H9 (cell line): ENCODE measurements around the gene UBE2L3. TPM values are rescaled to one million over a fixed set of nuclear protein-coding genes. Genes with fewer than 3 reads are reported as not detected.
"Not testable (repeated sequence)": the region's sequence is repeated elsewhere in the genome, so short reads cannot be mapped to it uniquely, and the experiment has no call there.

Source experiments
- DNase-seq: peaks from one replicate; pipeline ENCODE4 v3.0.0-alpha.2; 2017
- H2AFZ ChIP-seq: one replicate; pipeline ENCODE4 v1.6.1; 2013; ENCODE audit warnings: mild to moderate bottlenecking, low read length, control low read depth, moderate library complexity
- H2AK5ac ChIP-seq: 2 replicates; pipeline ENCODE4 v1.6.1; 2013; ENCODE audit warnings: low read length, control low read depth, mixed read lengths; ENCODE audit not compliant: insufficient read length
- H2BK120ac ChIP-seq: one replicate; pipeline ENCODE4 v1.6.1; 2013; ENCODE audit warnings: low read depth, mild to moderate bottlenecking, low read length, control low read depth, inconsistent platforms; ENCODE audit not compliant: poor library complexity, severe bottlenecking
- H2BK12ac ChIP-seq: 2 replicates; pipeline ENCODE4 v1.6.1; 2013; ENCODE audit warnings: low read length, control low read depth, mixed read lengths, low read depth; ENCODE audit not compliant: insufficient read length
- H2BK15ac ChIP-seq: 2 replicates; pipeline ENCODE4 v1.6.1; 2013; ENCODE audit warnings: low read depth, low read length, control low read depth
- H2BK20ac ChIP-seq: one replicate; pipeline ENCODE4 v1.6.1; 2013; ENCODE audit warnings: low read depth, mild to moderate bottlenecking, low read length, control low read depth, inconsistent platforms; ENCODE audit not compliant: poor library complexity, severe bottlenecking
- H2BK5ac ChIP-seq: 2 replicates; pipeline ENCODE4 v1.6.1; 2013; ENCODE audit warnings: low read length, control low read depth, mixed read lengths; ENCODE audit not compliant: insufficient read length
- H3K14ac ChIP-seq: 2 replicates; pipeline ENCODE4 v1.6.1; 2013; ENCODE audit warnings: low read length, control low read depth; ENCODE audit not compliant: insufficient read depth
- H3K18ac ChIP-seq: 2 replicates; pipeline ENCODE4 v1.6.1; 2013; ENCODE audit warnings: low read depth, mild to moderate bottlenecking, mixed read lengths, low read length, control low read depth; ENCODE audit not compliant: insufficient read length
- H3K23ac ChIP-seq: 2 replicates; pipeline ENCODE4 v1.6.1; 2013; ENCODE audit warnings: low read length, control low read depth, mixed read lengths, low read depth; ENCODE audit not compliant: insufficient read length
- H3K23me2 ChIP-seq: 2 replicates; pipeline ENCODE4 v1.6.1; 2013; ENCODE audit warnings: low read depth, mild to moderate bottlenecking, mixed read lengths, low read length, control low read depth; ENCODE audit not compliant: insufficient read length, poor library complexity, severe bottlenecking
- H3K27ac ChIP-seq: 2 replicates; pipeline ENCODE4 v1.5.1; 2013; ENCODE audit warnings: low read length, control low read depth, mixed read lengths, low read depth; ENCODE audit not compliant: insufficient read length
- H3K27me3 ChIP-seq: 2 replicates; pipeline ENCODE4 v1.6.1; 2013; ENCODE audit warnings: low read length, control low read depth, inconsistent platforms; ENCODE audit not compliant: insufficient read depth
- H3K4ac ChIP-seq: 2 replicates; pipeline ENCODE4 v1.6.1; 2013; ENCODE audit warnings: low read depth, mild to moderate bottlenecking, control low read depth, inconsistent platforms, low read length, moderate library complexity
- H3K4me1 ChIP-seq: 2 replicates; pipeline ENCODE4 v1.6.1; 2013; ENCODE audit warnings: low read length, control low read depth, inconsistent platforms; ENCODE audit not compliant: insufficient read depth
- H3K4me2 ChIP-seq: 2 replicates; pipeline ENCODE4 v1.6.1; 2013; ENCODE audit warnings: low read length, control low read depth, mixed read lengths; ENCODE audit not compliant: insufficient read length, insufficient read depth
- H3K56ac ChIP-seq: 2 replicates; pipeline ENCODE4 v1.6.1; 2013; ENCODE audit warnings: low read depth, mild to moderate bottlenecking, mixed read lengths, low read length, control low read depth; ENCODE audit not compliant: insufficient read length
- H3K79me1 ChIP-seq: 2 replicates; pipeline ENCODE4 v1.6.1; 2013; ENCODE audit warnings: low read depth, mild to moderate bottlenecking, moderate library complexity, low read length, control low read depth, inconsistent platforms; ENCODE audit not compliant: insufficient read depth, poor library complexity, severe bottlenecking
- H3K79me2 ChIP-seq: 2 replicates; pipeline ENCODE4 v1.6.1; 2013; ENCODE audit warnings: low read length, control low read depth, inconsistent platforms; ENCODE audit not compliant: insufficient read depth
- H3K9ac ChIP-seq: 2 replicates; pipeline ENCODE4 v1.6.1; 2013; ENCODE audit warnings: low read length, control low read depth, mixed read lengths; ENCODE audit not compliant: insufficient read length; ENCODE audit errors: extremely low read depth
- H3K9me3 ChIP-seq: one replicate; pipeline ENCODE4 v1.6.1; 2013; ENCODE audit warnings: low read depth, low read length, inconsistent platforms; ENCODE audit not compliant: control insufficient read depth
- H3T11ph ChIP-seq: one replicate; pipeline ENCODE4 v1.6.1; 2013; ENCODE audit warnings: mild to moderate bottlenecking, low read length, control low read depth, inconsistent platforms
- H4K20me1 ChIP-seq: one replicate; pipeline ENCODE4 v1.6.1; 2013; ENCODE audit not compliant: control insufficient read depth, insufficient read length, insufficient read depth
- H4K5ac ChIP-seq: 2 replicates; pipeline ENCODE4 v1.6.1; 2013; ENCODE audit warnings: low read depth, mild to moderate bottlenecking, mixed read lengths, low read length, control low read depth; ENCODE audit not compliant: insufficient read length
- H4K8ac ChIP-seq: replicated peaks from 2 replicates; pipeline ENCODE4 v1.6.1; 2013; ENCODE audit warnings: low read length, control low read depth, mixed read lengths, low read depth; ENCODE audit not compliant: insufficient read length
- H4K91ac ChIP-seq: 2 replicates; pipeline ENCODE4 v1.6.1; 2013; ENCODE audit warnings: low read depth, mild to moderate bottlenecking, moderate library complexity, mixed read lengths, low read length, control low read depth; ENCODE audit not compliant: insufficient read length
- H3K27ac Mint-ChIP-seq, 3 experiments: 2 replicates in 2 of 3; 3 replicates in 1 of 3; pipeline ENCODE4 v1.8.0; 2020 to 2021; ENCODE audit warnings: mixed read lengths in 3 of 3, mild to moderate bottlenecking in 1 of 3, moderate library complexity in 1 of 3
- H3K27me3 Mint-ChIP-seq: 2 replicates; pipeline ENCODE4 v1.8.0; 2021; ENCODE audit warnings: low read depth, mild to moderate bottlenecking, moderate library complexity, mixed read lengths
- H3K36me3 Mint-ChIP-seq, 3 experiments: 2 replicates in 2 of 3; 3 replicates in 1 of 3; pipeline ENCODE4 v1.8.0; 2020 to 2021; ENCODE audit warnings: low read depth in 3 of 3, mixed read lengths in 3 of 3; ENCODE audit not compliant: insufficient read depth in 1 of 3
- H3K4me1 Mint-ChIP-seq, 2 experiments: 2 replicates each; pipeline ENCODE4 v1.8.0; 2020; ENCODE audit warnings: mixed read lengths in 2 of 2
- H3K4me3 Mint-ChIP-seq, 2 experiments: 2 replicates in 1 of 2; 3 replicates in 1 of 2; pipeline ENCODE4 v1.8.0; 2020 to 2021; ENCODE audit warnings: mild to moderate bottlenecking in 2 of 2, mixed read lengths in 2 of 2, moderate library complexity in 1 of 2
- H3K9me3 Mint-ChIP-seq, 2 experiments: 2 replicates in 1 of 2; 3 replicates in 1 of 2; pipeline ENCODE4 v1.8.0; 2020; ENCODE audit warnings: mild to moderate bottlenecking in 2 of 2, mixed read lengths in 2 of 2, moderate library complexity in 1 of 2
- CTCF ChIP-seq: fragments of 200-600 bp; sonication (generic); conservative IDR thresholded peaks from 3 replicates; pipeline ENCODE4 v1.8.0; 2021; ENCODE audit warnings: antibody characterized with exemption, mild to moderate bottlenecking
- whole genome bisulfite sequencing: extraction: QIAGEN DNeasy Blood & Tissue Kit; methylation state at CpG from one replicate; pipeline ENCODE4 v1.1.7; 2013; ENCODE audit warnings: missing lambda C conversion rate, low lambda C conversion rate, mixed read lengths; ENCODE audit not compliant: insufficient read length; ENCODE audit errors: extremely low coverage; 5-methylcytosine and 5-hydroxymethylcytosine counted together
- total RNA-seq: library from RNA; stranded (reverse); gene quantifications from 2 replicates; pipeline ENCODE4 v1.2.1, GENCODE V29; 2021

The UBE2L3 gene
- total RNA-seq, 1 experiment from 2014 or later, result 79.7 TPM

GRCh38 chr22:21594865-21595452 is 27.4 kb downstream of the UBE2L3 start:
- Histone ChIP-seq H3K79me2 (peaks cover 39% of the 10 kb centered on the region; the same call in 1 of the 2 replicates), H2BK5ac (no peak overlapping the region), H4K91ac (no peak overlapping the region), H3K9ac (no peak overlapping the region), H3K79me1 (peaks cover 17% of the 10 kb centered on the region), H2AFZ (no peak overlapping the region), H2BK120ac (no peak overlapping the region), H3K27ac (no peak overlapping the region), H3K4me1 (no peaks in the 10 kb centered on the region), H2BK20ac (no peak overlapping the region), H3K14ac (no peak overlapping the region), H3K4me2 (no peak overlapping the region), H3K23ac (no peak overlapping the region), H3K4ac (no peak overlapping the region), H3K18ac (no peak overlapping the region), H2AK5ac (no peak overlapping the region), H3K56ac (no peak overlapping the region), H3K9me3 (no peaks in the 10 kb centered on the region), H4K8ac (no peak overlapping the region), H2BK12ac (no peak overlapping the region), H3T11ph (no peak overlapping the region), H4K5ac (no peak overlapping the region), H3K27me3 (no peaks in the 10 kb centered on the region), H4K20me1 (peaks cover 2% of the 10 kb centered on the region), H2BK15ac (no peak overlapping the region), H3K23me2 (peaks cover 3% of the 10 kb centered on the region)
- H3K4me3 Mint-ChIP-seq, result no peak overlapping the region
- no CpG with 5 or more reads among the region's 5 CpGs for WGBS
- peaks cover 9 to 15% of the 10 kb centered on the region in 2 experiments for H3K4me1 Mint-ChIP-seq
- no peak for TF ChIP-seq CTCF
- no peak for DNase-seq
- no peak overlapping the region for H3K27ac Mint-ChIP-seq
- H3K27me3 Mint-ChIP-seq, result no peaks in the 10 kb centered on the region
- no peaks in the 10 kb centered on the region for H3K9me3 Mint-ChIP-seq
- H3K36me3 Mint-ChIP-seq, result peaks cover 34 to 53% (median 48%) of the 10 kb centered on the region in 3 experiments; a peak in 6 of 7 replicates

GRCh38 chr22:21596356-21597135 is 29.0 kb downstream of the UBE2L3 start:
- H3K36me3 Mint-ChIP-seq, result peaks cover 32 to 50% (median 46%) of the 10 kb centered on the region in 3 experiments; a peak in 6 of 7 replicates

More at GRCh38 chr22:21596356-21597135, 29.0 kb downstream of the UBE2L3 start:
- H2BK20ac ChIP-seq, H2BK12ac ChIP-seq, H3K4me2 ChIP-seq, H2BK120ac ChIP-seq, H3K4me1 Mint-ChIP-seq, H3K23ac ChIP-seq, H3K4ac ChIP-seq, H3T11ph ChIP-seq, H4K20me1 ChIP-seq, H3K27me3 ChIP-seq, H3K23me2 ChIP-seq, H3K27ac ChIP-seq, H3K9ac ChIP-seq, H2BK5ac ChIP-seq, H3K56ac ChIP-seq, H3K18ac ChIP-seq, H4K5ac ChIP-seq, DNase-seq, H4K8ac ChIP-seq, H3K9me3 Mint-ChIP-seq, H2AFZ ChIP-seq, H4K91ac ChIP-seq, H3K27ac Mint-ChIP-seq, H3K4me1 ChIP-seq, H2BK15ac ChIP-seq, H3K4me3 Mint-ChIP-seq, H3K9me3 ChIP-seq, H3K14ac ChIP-seq, H2AK5ac ChIP-seq, H3K27me3 Mint-ChIP-seq: not testable (repeated sequence)
- H3K79me1 ChIP-seq, result peaks cover 16% of the 10 kb centered on the region
- peaks cover 29% of the 10 kb centered on the region; the same call in 1 of the 2 replicates for H3K79me2 ChIP-seq
- no CpG with 5 or more reads among the region's 13 CpGs for WGBS
